Stomach (tissue), 9 donors: ENCODE measurements around the gene ATP6V0D1. TPM values are rescaled to one million over a fixed set of nuclear protein-coding genes. Genes with fewer than 3 reads are reported as not detected.

Experiments
- DNase-seq, 2 donors: peaks; one replicate each; pipeline versions ENCODE4 v3.0.0 to v3.0.0-alpha.2; 2013 to 2019
- H3K27ac ChIP-seq, 5 donors: fragments of 200-600 bp in 4 of 5; sonication (generic) in 4 of 5; one replicate each; pipeline ENCODE4 v1.5.1; 2013 to 2019; ENCODE audit warnings: mild to moderate bottlenecking in 1 of 5, moderate library complexity in 1 of 5
- H3K27me3 ChIP-seq, 3 donors: fragments of 200-600 bp; sonication (generic); one replicate each; pipeline ENCODE4 v1.5.1; 2017 to 2019; ENCODE audit warnings: mixed run types in 1 of 3
- H3K36me3 ChIP-seq, 4 donors: fragments of 200-600 bp; sonication (generic); 1 replicate in 3 of 4; 2 replicates in 1 of 4; pipeline ENCODE4 v1.5.1; 2016 to 2019
- H3K4me1 ChIP-seq, 4 donors: fragments of 200-600 bp; sonication (generic); one replicate each; pipeline ENCODE4 v1.5.1; 2016 to 2019
- H3K4me3 ChIP-seq, 4 donors: fragments of 200-600 bp; sonication (generic) in 3 of 4; one replicate each; pipeline ENCODE4 v1.5.1; 2016 to 2019; ENCODE audit warnings: mild to moderate bottlenecking in 1 of 4
- H3K9me3 ChIP-seq, 4 donors: fragments of 200-600 bp; sonication (generic); one replicate each; pipeline ENCODE4 v1.5.1; 2016 to 2019
- EP300 ChIP-seq: sonication (generic); formaldehyde crosslinking; IDR thresholded peaks from one replicate; pipeline ENCODE4 v1.6.1; 2017; ENCODE audit warnings: antibody characterized with exemption
- POLR2A ChIP-seq, 4 donors: fragments of 450-650 bp; IDR thresholded peaks; one replicate each; pipeline ENCODE4 v1.6.1; 2016; ENCODE audit warnings: antibody characterized with exemption in 4 of 4, control low read depth in 2 of 4, mild to moderate bottlenecking in 1 of 4, moderate library complexity in 1 of 4
- POLR2AphosphoS5 ChIP-seq, 3 donors: sonication (generic); formaldehyde crosslinking; IDR thresholded peaks; one replicate each; pipeline ENCODE4 v1.6.1; 2016; ENCODE audit warnings: antibody characterized with exemption in 3 of 3
- WGBS, 5 donors: extraction: QIAGEN DNeasy Blood & Tissue Kit in 3 of 5; methylation state at CpG; one replicate each; pipeline versions ENCODE4 v1.1.5 to v1.1.7; 2013 to 2018; 5-methylcytosine and 5-hydroxymethylcytosine counted together
- intact Hi-C: fragments of 100-400 bp; cut with DNase I; formaldehyde crosslinking; loops from one replicate; pipeline ENCODE4 v1.15.1; 2023; ENCODE audit warnings: low total_unique reads
- polyA plus RNA-seq, 3 donors: library from polyadenylated mRNA; stranded (reverse); fragments of 200-250 nt; gene quantifications; one replicate each; pipeline ENCODE4 v1.2.3, GENCODE V29; 2013
- total RNA-seq, 5 donors: library from RNA; depleted of rRNA; stranded (reverse); fragments of >200 nt; gene quantifications; one replicate each; pipeline versions ENCODE4 v1.1.0 to v1.2.3, GENCODE V29; 2014 to 2016
- TF ChIP-seq, protein P1 (sequence below), 7 experiments: fragments of 450-650 bp in 4 of 7; fragments of 200-600 bp in 3 of 7; sonication (generic) in 3 of 7; IDR thresholded peaks; one replicate each; pipeline ENCODE4 v1.5.1; 2016 to 2019; ENCODE audit warnings: antibody characterized with exemption in 7 of 7, control low read depth in 2 of 7, mild to moderate bottlenecking in 1 of 7
- donor health status: healthy with polysubstance abuse.
- donor health status: Bipolar disorder and iron deficiency.
- donor health status: healthy.

ATP6V0D1 gene
- total and polyA plus RNA-seq, 8 donors = 23.5 to 102 (median 64.9) TPM

DNA sequence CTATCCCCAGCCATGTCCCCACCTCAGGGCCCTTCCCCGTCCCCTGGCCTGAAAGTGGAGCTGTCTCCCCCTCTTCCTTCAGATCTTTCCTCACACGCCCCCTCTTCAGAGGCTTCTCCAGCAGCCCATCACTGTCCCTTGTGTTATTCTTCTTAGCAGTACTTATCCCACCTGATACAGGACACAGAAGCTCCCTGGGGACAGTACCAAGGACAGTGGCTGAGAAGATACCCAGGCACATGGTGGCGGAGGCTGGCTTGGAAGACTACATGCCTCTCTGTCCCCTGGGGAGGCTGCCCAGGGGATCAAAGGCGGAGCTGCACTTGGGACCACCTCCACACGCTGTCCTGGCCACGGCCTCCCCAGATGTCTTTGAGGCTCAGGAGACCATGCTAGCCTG is 26.1 kb downstream of the ATP6V0D1 start:
- H3K27ac ChIP-seq = no peak overlapping the region
- H3K9me3 ChIP-seq = no peaks in the 10 kb centered on the region
- DNase-seq = no peak
- TF ChIP-seq POLR2A (IDR thresholded peaks at IDR 0.05) (no peak), POLR2AphosphoS5 (IDR thresholded peaks at IDR 0.05) (no peak), EP300 (no peak)
- TF ChIP-seq, protein P1, sequence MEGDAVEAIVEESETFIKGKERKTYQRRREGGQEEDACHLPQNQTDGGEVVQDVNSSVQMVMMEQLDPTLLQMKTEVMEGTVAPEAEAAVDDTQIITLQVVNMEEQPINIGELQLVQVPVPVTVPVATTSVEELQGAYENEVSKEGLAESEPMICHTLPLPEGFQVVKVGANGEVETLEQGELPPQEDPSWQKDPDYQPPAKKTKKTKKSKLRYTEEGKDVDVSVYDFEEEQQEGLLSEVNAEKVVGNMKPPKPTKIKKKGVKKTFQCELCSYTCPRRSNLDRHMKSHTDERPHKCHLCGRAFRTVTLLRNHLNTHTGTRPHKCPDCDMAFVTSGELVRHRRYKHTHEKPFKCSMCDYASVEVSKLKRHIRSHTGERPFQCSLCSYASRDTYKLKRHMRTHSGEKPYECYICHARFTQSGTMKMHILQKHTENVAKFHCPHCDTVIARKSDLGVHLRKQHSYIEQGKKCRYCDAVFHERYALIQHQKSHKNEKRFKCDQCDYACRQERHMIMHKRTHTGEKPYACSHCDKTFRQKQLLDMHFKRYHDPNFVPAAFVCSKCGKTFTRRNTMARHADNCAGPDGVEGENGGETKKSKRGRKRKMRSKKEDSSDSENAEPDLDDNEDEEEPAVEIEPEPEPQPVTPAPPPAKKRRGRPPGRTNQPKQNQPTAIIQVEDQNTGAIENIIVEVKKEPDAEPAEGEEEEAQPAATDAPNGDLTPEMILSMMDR (IDR thresholded peaks at IDR 0.05) = no peak
- WGBS, 5 donors = 89 to 97% (median 94%) methylated on average over 4 to 6 of the region's 6 CpGs
- H3K36me3 ChIP-seq = peaks cover 0 to 45% (median 36%) of the 10 kb centered on the region in 4 donors
- H3K4me3 ChIP-seq = no peak overlapping the region
- peaks cover 70 to 88% (median 80%) of the 10 kb centered on the region in 4 donors for H3K4me1 ChIP-seq
- intact Hi-C loops = no loop called here
- no peaks in the 10 kb centered on the region for H3K27me3 ChIP-seq

DNA sequence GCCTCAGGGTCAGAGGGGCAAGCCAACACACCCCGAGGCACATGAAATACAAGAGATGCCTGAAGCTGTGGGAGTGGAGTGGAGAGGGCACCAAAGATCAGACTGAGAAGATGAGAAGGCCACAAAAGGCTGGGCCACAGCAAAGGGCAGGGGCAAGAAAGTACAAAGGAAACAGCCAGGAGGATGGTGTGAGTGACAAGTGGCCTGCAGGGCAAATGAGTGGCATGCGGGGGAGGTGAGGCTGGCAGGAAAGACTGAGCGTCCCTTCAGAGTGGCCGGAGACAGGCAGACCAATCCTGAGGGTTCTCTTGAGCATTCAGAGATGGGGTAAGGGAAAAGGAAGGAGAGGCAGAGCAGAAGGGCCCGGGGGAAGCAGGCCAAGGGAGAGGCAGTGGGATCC is 26.9 kb downstream of the ATP6V0D1 start:
- intact Hi-C loops = no loop called here

DNA sequence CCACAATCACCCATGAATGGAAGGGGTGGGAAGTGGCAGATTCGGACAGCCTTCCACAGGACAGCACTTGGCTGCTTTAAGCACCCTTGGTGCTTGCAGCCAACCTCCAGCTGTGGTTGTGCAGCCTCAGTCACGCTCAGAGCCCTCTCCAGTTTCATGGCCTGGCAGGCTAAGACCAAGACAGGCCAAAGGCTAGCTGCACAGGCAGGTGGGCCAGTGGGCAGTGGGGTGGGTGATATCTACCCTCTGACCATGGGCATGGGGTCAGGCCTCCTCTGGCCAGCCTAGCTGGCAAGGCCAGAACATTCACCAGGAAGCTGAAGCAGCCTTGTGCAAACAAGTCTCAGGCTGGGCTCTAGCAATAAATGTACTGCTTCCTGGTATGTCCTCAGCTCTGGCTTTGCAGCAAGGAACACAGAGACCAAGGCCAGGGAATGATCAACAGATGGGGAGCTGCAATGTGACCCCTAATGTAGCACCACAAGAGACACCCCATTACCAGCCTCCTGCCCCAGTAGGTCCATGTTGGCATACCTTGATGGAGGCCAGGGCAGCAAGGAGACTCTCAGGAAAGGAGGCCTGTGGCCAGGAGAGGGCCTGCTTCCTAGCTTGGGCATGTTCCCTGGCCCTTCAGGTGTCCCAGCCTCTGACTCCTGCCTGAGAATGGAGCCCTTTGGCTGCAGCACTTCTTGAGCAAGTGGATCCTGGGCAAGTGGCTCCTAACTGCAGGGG is 29.1 kb downstream of the ATP6V0D1 start:
- TF ChIP-seq POLR2AphosphoS5 (IDR thresholded peaks at IDR 0.05) (peak in 2 of 3 donors; percentile 60 to 67), POLR2A (IDR thresholded peaks at IDR 0.05) (no peak), EP300 (no peak)
- TF ChIP-seq, protein P1 (IDR thresholded peaks at IDR 0.05) = peak in 1 of 7 experiments; percentile 6
- peak overlapping the region; percentile 71 to 91 (median 85) for H3K27ac ChIP-seq
- H3K4me1 ChIP-seq = peaks cover 63 to 87% (median 79%) of the 10 kb centered on the region in 4 donors
- DNase-seq = peak; percentile 66 to 77
- WGBS, 5 donors = 24 to 46% (median 33%) methylated on average over 2 of the region's 2 CpGs
- H3K4me3 ChIP-seq = no peak overlapping the region
- peaks cover 0 to 66% (median 53%) of the 10 kb centered on the region in 4 donors for H3K36me3 ChIP-seq
- no peaks in the 10 kb centered on the region for H3K27me3 ChIP-seq
- intact Hi-C loops = no loop called here
- no peaks in the 10 kb centered on the region for H3K9me3 ChIP-seq

More for the DNA sequence above, 26.9 kb downstream of the ATP6V0D1 start:
- no peak for DNase-seq
- H3K36me3 ChIP-seq = peaks cover 0 to 52% (median 43%) of the 10 kb centered on the region in 4 donors
- peak overlapping the region in 2 of 5 donors; percentile 23 to 91 for H3K27ac ChIP-seq
- no peak overlapping the region for H3K4me3 ChIP-seq
- no peak for TF ChIP-seq EP300
- no peak for TF ChIP-seq POLR2A (IDR thresholded peaks at IDR 0.05)
- TF ChIP-seq POLR2AphosphoS5 (IDR thresholded peaks at IDR 0.05) = no peak
- TF ChIP-seq, protein P1 (IDR thresholded peaks at IDR 0.05) = no peak
- no peaks in the 10 kb centered on the region for H3K27me3 ChIP-seq
- peaks cover 70 to 88% (median 79%) of the 10 kb centered on the region in 4 donors for H3K4me1 ChIP-seq
- whole genome bisulfite sequencing, 5 donors = 79 to 90% (median 85%) methylated on average over 5 of the region's 5 CpGs
- H3K9me3 ChIP-seq = no peaks in the 10 kb centered on the region

DNA sequence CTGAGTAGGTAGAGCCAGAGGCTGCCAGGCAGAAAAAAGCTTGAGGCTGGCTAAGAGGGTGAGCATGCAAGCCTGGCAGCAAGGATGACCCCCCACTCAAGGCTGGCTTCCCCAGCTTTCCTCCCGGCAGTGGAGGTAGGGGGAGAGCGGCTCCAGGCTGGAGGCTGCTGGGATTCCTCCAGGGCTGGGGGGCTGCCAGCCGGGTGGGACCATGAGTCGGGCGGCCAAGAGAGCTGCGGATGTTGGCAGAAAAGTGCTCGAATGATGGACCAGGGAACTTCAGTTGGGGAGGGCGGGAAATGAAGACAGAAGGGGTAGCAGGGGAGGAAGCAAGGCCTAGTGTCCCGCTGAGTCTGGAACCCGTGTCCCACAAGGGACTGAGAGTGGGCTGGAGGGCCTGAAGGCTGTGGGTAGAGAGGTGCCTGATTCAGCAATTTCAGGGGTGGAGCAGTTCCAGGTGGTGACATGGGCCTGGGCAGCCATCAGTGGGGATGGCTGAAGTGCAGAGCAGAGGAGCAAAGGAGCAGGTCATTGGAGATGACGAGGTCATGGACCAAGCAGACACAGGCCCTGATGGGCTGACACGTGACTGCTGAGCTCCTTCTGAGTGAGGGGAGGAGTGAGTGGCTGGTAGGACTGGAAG is 29.8 kb downstream of the ATP6V0D1 start:
- DNase-seq = peak in 1 of 2 donors; percentile 61
- no peak for TF ChIP-seq POLR2AphosphoS5 (IDR thresholded peaks at IDR 0.05)
- no peak for TF ChIP-seq EP300
- TF ChIP-seq POLR2A (IDR thresholded peaks at IDR 0.05) = no peak
- TF ChIP-seq, protein P1 (IDR thresholded peaks at IDR 0.05) = no peak
- 72 to 85% (median 82%) methylated on average over 12 of the region's 12 CpGs for WGBS, 5 donors
- no peak overlapping the region for H3K4me3 ChIP-seq
- H3K9me3 ChIP-seq = no peaks in the 10 kb centered on the region
- H3K27me3 ChIP-seq = no peaks in the 10 kb centered on the region
- intact Hi-C loops = no loop called here
- peak overlapping the region; percentile 71 to 91 (median 85) for H3K27ac ChIP-seq
- H3K36me3 ChIP-seq = peaks cover 0 to 72% (median 53%) of the 10 kb centered on the region in 4 donors
- peaks cover 63 to 87% (median 79%) of the 10 kb centered on the region in 4 donors for H3K4me1 ChIP-seq
